ENCODE measurements around the gene ARID3B.

DNA sequence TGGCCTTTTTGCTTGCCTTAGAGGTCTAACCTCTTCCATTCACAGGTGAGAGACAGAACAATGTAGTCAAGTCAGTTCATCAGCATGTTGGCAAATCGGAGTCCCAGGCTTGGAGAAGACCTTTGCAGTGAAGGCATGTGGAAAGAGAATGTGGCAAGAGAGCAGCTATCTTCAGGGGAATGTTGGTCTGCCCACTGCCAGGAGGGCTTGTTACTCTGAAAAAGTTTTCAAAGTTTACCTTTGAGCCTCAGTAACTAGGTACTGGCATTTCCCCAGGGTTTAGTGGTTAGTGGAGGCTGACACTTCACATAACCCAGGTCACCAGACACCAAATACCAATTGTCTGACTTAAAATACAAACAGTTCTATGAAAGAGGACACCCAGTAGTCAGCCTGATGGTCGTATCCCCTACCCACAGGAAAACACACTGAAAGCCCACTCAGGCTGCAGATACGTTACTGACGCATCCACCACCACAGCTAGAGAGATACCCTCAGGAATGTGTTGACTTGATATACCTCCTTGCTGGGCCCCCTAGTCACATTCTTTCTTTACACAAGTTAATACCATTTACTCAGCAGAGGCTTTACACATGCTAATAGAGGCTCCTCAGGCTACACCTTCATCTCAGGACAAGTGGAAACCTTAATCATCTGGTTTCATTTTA is 9.7 kb upstream of the ARID3B start:
- TF ChIP-seq CTBP1 (IDR thresholded peaks at IDR 0.05; ENCODE audit: borderline replicate concordance) (no peak), LEF1 (IDR thresholded peaks at IDR 0.05; ENCODE audit: borderline replicate concordance) (no peak), NFRKB (IDR thresholded peaks at IDR 0.05) (no peak), SP1 (IDR thresholded peaks at IDR 0.05) (no peak), BHLHE40 (IDR thresholded peaks at IDR 0.05; ENCODE audit: borderline replicate concordance) (no peak), SUZ12 (IDR thresholded peaks at IDR 0.05) (no peak)
- TF ChIP-seq, protein P1, sequence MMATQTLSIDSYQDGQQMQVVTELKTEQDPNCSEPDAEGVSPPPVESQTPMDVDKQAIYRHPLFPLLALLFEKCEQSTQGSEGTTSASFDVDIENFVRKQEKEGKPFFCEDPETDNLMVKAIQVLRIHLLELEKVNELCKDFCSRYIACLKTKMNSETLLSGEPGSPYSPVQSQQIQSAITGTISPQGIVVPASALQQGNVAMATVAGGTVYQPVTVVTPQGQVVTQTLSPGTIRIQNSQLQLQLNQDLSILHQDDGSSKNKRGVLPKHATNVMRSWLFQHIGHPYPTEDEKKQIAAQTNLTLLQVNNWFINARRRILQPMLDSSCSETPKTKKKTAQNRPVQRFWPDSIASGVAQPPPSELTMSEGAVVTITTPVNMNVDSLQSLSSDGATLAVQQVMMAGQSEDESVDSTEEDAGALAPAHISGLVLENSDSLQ (IDR thresholded peaks at IDR 0.05) = no peak
